HG03521 (cell line): ENCODE data around the gene ILDR2.
A peak's percentile ranks its signal among the peaks of the same experiment; 100 is the strongest.

Experiments
- ATAC-seq: cut with Tn5 transposase; IDR thresholded peaks from one replicate; pipeline ENCODE4 v1.9.1; 2021; ENCODE audit warnings: mild to moderate bottlenecking, moderate library complexity; ENCODE audit not compliant: unreplicated experiment

Gene ILDR2, protein sequence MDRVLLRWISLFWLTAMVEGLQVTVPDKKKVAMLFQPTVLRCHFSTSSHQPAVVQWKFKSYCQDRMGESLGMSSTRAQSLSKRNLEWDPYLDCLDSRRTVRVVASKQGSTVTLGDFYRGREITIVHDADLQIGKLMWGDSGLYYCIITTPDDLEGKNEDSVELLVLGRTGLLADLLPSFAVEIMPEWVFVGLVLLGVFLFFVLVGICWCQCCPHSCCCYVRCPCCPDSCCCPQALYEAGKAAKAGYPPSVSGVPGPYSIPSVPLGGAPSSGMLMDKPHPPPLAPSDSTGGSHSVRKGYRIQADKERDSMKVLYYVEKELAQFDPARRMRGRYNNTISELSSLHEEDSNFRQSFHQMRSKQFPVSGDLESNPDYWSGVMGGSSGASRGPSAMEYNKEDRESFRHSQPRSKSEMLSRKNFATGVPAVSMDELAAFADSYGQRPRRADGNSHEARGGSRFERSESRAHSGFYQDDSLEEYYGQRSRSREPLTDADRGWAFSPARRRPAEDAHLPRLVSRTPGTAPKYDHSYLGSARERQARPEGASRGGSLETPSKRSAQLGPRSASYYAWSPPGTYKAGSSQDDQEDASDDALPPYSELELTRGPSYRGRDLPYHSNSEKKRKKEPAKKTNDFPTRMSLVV

DNA sequence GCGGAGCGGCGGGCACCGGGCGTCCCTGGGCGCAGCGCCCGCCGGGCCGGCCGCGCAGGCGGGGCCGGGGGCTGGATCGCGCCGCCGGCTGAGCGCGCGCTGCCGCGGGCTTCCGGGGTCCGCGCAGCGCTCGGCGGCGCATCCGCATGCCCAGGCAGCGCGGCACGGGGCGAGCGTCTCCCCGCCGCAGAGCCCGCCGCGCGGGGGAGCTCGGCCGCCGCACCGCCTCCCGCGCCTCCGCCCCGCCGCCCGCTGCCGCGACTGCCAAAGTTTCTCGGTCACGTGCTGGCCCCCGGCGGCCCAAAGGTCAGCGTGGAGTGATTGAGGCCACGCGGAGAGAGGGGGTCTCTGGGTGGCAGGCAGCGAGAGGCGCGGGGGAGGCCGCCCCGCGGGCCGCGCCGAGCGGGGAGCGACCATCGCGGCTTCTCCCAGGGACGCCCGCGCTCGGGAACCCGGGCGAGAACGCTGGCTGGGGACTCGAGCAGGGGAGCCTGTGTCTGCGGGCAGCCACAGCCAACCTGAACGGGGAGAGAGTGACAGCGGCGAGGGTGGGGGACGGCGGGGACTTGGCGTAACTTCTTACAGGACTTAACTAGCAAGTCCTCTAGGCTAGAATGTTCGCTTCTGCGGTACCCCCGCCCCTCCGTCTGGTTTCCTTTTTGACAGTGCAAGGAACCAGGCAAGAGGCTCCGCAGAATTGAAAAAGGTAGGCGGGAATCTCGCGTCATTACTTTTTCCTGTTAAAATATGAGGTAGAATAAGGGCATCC lies at the start of gene ILDR2:
TSS of gene ILDR2 (minus strand) at position 180 of the 769 bp plus-strand sequence. CDS start 272 bp downstream, outside the sequence.
- ATAC-seq: peak; percentile 64

DNA sequence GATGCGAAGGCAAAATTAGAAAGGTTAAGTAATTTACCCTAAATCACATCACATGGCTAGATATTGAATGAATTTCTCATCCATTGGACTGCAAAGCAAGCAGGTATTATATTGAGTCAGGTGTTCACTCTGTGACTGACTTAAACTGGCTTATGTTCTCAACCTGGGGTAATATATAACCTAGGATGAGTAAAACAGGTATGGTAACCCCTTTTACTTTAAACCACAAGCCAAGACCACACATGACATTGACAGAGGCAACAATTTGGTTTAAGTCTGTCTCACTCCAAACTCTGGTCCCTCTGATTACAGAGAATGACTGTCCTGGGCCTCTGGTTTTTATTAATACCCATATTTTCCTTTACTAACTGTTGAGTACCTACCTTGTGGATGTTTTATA lies 47.0 kb upstream of the ILDR2 start:
- no peak for ATAC-seq

DNA sequence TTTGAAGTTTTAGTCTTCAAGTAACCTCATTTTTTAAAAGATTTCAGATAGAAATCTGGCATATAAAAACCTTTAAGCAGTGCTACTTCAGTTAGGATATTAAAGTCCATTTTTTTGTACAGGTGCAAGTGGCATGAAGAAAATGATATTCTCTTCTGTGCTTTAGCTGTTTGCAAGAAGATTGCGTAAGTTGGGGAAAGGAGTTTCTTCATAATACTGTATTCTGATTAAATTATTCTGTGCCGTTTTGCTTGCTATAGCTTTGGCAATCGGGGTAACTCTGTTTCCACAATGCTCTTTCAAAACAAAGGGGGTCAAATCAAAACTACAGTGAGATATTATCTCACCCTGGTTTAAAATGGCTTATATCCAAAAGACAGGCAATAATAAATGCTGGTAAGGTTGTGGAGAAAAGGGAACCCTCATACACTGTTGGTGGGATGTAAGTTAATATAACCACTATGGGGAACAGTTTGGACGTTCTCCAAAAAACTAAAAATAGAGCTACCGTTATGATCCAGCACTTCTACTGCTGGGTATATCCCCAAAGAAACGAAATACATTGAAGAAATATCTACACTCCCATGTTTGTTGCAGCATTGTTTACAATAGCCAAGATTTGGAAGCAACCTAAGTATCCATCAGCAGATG lies 40.9 kb upstream of the ILDR2 start:
- ATAC-seq: no peak

DNA sequence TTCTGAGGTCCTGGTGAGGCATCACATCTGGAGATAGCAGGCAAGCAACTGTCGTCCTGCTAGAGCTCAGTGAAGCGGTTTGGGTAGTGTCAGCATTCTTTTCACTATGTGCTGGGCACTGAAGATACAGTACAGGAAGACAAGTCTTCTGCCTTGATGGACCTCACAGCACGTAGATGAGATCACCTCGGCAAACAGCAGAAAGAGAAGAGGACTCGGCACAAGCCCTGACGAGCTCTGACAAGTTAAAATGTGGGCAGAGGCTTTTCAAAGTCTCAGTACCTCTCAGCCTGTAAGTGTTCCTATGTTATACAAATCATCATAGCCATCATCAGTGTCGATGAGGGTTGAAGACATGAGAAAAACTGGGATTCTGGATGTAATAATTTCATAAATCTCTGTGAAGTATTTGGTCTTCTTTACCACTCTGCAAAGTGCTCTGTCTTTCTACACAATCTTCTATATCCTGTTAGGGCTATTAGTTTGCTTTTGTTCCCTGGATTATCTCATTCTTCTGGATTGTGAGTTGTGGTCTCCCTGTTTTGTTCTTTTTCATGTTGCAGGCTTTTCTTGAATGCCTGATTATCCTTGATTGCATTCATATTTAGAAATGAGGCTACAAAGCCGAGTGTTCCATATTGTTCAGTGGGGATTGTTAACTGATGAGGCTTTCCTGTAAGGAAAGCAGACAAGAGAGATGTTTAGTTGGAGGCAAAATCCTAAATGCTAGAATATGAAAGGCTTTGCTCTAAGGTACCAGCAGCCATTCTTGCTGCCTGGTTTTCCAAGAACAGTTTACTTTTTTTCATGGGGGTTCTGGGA lies 38.0 kb upstream of the ILDR2 start:
- no peak for ATAC-seq

DNA sequence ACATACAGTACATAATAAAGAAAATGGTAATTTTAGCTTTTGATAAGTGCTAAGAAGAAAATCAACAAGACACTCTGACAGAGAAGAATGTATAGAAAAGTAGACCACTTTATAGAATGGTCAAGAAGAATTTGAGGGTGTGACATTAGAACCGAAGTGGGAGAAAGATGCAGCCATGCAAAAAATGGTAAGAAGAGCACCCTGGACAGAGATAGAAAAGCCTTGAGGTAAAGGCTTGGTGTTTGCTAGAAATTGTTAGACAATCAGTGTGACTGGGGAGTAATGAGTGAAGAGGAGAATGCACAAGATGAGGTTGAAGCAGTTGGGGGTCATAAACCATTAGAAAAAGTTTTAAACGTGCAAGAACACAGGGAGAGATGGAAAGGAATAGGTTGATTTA lies 37.2 kb upstream of the ILDR2 start:
- no peak for ATAC-seq

DNA sequence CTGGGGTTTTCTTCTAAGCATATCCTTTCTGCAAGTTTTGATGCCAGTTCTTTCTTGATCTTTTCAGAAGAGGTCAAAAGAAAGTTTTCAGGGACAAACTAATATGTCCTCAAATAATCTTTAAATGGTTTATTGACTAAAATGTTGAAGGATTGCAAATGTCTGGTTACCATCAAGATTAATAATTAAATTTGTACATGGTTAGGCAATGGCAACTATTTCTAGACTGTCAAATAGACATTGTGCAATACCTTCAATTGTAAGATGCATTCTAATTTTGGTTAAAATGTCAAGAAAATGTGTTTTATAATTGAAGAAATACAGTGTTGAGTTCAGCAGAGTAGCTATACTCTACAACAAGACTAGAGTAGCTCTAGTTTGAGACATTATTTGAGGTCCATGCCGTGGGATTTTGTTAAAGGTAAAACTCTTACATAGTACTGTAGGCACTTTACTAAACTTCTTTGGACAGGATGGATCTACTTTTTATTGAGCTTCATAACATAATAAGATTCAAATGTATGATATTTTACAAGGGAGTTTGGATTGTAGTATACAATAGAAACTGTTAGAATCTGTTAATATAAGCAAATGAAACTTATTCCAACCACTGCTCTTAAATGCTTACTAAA lies 36.3 kb upstream of the ILDR2 start:
- ATAC-seq: no peak

DNA sequence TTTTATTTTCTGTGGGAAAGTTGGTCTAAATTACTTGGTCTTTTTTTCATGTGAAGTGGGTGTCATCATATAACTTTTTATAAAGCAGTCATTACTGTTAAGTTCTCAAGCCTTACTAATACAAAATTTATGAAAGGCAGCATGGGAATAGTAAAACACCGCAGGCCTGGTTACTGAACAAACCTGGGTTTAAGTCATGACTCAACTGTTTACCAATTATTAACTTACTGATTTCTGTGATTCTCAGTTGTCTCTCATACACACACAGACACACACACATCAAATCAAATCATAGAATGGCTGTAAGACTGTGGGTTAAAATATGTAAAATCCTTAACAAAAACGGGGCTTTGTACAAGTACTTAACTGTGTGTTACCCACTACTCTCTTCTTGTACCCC lies 28.4 kb upstream of the ILDR2 start:
- ATAC-seq: no peak

DNA sequence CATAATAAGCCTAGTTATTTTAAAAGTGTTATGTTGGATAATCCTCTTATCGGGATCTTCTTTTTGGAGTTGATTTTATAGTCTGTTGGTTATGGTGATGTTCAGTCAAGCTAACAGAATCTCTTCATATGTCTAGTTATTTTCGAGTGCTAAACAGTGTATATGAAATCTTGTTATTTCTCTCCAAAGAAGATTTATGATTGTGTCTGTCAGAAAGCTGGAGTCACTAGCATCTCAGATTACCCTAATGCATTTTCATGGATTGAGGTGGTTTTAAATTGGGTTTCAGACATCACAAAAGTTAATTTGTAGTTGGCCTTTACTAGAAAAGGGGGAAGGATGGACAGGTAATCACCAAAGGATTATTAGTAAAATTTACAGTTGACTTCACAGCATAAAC lies 27.0 kb upstream of the ILDR2 start:
- ATAC-seq: no peak

DNA sequence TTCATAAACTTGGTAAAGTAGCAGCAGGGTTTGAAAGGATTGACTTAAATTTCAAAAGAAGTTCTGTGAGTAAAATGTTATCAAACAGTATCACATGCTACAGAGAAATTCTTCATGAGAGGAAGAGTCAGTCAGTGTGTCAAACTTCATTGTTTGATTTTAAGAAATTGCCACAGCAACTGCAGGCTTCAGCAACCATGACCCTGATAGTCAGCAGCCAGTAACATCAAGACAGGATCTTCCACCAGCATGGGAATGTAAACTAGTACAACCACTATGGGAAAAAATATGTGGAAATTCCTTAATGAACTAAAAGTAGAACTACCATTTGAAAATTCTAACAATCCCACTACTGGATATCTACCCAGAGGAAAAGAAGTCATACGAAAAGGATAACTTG lies 25.2 kb upstream of the ILDR2 start:
- ATAC-seq: no peak

DNA sequence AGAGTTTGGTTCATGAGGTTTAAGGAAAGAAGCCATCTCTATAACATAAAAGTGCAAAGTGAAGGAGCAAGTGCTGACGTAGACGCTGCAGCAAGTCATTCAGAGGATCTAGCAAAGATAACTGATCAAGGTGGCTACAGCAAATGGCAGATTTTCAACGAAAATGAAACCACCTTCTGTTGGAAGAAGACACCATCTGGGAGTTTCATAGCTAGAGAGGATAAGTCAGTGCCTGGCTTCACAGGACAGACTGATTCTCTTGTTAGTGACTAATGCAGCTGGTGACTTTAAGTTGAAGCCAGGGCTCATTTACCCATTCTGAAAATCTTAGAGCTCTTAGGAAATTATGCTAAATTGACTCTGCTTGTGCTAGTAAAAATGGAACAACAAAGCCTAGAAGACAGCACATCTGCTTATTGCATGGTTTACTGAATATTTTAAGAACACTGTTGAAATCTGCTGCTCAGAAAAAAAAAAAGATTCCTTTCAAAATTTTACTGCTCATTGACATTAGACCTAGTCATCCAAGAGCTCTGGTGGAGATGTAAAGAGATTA lies 24.2 kb upstream of the ILDR2 start:
- no peak for ATAC-seq

DNA sequence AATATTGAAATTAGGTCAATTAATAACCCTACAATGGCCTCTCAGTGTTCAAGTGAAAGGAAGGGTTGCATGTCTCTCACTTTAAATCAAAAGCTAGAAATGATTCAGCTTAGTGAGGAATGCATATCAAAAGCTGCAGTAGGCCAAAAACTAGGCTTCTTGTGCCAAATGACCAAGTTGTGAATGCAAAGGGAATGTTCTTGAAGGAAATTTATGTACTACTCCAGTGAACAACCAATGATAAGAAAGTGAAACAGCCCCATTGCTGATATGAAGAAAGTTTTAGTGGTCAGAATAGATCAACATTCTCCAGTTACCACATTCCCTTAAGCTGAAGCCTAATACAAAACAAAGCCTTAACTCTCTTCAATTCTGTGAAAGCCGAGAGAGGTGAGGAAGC lies 23.7 kb upstream of the ILDR2 start:
- ATAC-seq: no peak

DNA sequence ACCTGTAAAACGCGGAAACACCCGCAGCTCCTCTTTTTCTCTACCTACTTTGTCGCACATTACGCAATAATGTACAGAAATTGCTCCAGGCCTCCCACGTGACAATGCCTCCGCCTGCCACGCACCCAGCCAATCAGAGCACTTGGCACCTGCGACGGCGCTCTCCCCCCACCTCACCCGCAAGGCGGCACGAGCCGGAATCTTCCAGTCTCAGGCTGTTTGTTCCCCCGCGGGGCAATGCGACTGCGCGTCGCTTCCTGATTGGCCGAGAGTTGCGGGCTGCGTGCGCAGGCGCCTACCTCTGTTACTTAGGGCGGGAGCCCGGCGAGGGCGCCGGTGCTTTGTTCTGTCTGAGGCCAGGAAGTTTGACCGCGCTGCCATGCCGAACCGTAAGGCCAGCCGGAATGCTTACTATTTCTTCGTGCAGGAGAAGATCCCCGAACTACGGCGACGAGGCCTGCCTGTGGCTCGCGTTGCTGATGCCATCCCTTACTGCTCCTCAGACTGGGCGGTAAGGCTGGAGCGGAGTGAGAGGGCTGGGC lies 13.7 kb upstream of the ILDR2 start, which contains the start of gene MAEL:
TSS of gene MAEL (plus strand) at position 307 of the 542 bp plus-strand sequence. CDS start at position 380, 73 bp downstream.
- no peak for ATAC-seq

DNA sequence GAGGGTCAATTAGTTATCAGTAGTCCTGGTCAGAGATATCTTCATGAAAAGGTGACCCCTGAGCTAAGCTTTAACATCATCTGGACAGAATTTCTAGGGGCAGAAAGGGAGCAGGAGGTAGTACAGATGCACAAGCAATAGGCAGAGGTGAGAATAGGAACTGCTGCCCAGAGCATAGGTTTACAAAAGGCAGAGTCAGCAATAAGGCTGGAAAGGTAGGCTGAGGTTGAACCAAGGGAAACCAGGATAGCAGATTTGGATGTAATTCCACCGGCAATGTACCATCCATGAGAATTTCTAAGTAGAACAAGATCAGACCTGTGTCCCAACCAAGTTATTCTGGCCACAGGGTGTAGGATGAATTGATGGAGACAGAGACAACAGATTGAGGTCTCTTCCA lies 6.2 kb upstream of the ILDR2 start:
- no peak for ATAC-seq

DNA sequence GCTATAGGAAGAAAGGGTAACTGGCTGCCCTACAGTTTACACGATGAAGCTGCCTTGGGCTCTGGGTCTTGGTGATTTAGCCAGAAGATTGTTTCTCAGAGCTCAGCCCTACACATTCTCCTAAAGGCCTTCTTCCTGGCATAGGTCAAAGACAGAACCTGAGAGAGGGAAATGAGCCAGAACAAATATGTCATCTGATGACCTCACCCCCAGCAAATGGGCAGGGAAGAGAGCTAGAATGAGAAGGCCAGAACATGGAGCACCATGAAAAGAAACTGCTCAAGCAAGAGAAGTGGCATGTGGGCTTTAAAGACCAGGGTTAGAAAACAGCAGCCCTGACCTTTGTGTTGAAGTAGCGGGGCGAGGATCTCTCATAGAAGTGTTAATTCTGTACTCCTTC lies 5.5 kb upstream of the ILDR2 start:
- no peak for ATAC-seq

DNA sequence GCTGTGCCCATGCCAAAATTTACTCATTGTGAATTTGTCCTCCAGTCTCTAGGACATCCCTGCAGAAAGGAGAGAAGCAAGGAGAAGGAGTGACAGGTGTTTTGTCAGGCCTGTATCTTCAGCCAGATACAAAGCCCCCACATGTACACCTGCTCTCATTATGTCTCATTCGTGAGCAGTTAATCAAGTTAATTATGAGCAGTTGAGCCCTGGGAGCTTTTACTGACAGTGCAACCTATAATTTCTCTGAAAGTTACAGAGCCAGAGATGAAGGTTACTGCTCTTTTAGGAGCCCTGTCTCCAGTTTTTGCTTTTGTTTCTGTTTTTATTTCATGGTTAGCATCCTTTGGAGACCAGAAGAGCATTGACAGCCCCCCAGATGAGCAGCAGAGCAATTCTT lies 5.0 kb upstream of the ILDR2 start:
- ATAC-seq: no peak

DNA sequence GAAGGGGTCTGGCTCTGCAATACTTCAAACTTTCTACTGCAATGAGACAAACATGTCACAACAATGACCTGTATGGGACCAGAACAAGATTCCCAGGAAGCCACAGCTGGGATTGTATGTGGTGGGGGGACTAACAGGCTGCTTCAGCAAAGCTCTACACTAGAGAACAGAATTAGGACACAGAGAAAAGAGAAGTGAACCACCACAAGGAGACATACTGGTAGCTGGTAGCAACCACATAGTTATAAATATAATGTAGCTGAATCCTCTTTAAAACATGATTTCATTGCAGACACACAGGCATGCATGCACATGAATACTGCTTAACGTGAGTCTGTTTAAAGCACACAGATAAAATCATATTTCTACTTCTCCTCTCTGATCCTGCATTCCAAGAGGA lies 3.5 kb upstream of the ILDR2 start:
- peak; percentile 44 for ATAC-seq

DNA sequence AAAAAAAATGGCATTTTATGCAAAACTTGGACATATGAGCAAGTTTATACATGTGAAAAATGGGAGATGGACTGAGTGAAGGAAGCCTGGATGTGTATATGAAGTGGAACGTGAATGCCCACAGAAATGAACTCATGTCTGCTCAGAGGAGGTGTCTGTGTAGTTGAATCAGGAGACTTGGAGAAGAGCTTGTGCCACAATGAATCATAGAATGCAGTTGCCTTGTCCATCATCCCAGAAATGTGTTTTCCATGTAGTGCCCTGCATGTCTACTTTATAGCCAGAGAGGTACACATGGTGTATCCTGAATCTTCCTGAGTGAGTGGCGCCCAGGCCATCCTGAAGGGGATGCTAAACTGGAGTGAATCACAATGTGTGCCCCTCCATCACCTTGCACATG lies 2.6 kb upstream of the ILDR2 start:
- ATAC-seq: no peak

DNA sequence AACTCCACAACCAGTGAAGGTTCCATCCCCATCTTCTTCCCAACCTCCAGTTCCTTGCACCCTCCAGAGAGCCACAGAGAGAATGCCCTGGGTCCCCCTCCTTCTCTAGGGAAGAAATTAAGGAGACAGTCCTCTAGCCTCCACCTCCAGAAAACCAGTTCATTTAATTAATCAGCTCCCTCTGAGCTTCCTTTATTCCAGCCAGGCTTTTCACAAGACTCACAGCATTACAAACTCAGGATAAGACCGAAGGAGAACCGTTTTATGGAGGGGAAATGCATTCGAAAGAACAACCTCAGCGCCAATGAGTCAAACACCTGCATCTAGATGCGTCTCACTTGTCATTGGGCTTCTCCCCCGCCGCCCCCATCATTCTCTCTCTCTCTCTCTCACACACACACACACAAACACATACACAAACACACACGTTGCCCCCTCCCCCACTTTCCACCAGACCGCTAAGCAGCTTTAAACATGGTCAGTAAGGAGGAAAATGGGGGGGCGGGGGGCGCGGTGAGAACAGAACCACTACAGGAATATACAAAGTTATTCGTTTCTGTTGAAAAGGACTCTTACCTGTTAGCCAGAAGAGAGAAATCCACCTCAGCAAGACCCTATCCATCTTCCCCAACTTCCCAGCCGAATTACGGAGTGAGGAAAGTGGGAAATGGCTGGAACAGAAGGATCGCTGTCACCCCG lies 544 bp downstream of the ILDR2 start:
- ATAC-seq: no peak

DNA sequence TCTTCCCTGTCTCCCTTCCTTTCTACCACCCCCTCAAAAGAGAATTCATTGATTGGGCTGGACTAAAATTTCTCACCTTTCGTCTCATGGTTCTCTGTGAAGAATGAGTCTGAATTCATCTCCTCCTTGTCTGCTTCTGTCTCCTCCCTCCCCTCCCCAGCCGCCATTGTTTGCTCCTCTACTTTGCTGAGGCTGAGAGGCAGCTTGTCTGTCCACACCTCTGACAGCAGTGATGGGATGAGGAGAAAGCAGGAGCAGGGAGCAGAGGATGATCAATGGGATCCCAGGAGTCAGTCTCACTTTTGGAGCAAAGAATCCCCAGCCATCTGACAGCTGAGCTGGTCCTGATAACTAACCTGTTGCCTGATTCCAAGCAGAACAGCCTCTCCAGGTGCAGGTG lies 2.5 kb downstream of the ILDR2 start:
- no peak for ATAC-seq
